ENCODE results near the gene GPI.

Gene GPI

GRCh38 chr19:34404109-34404909 is 39.3 kb downstream of the GPI start, which contains the start of gene PDCD2L:
Gene PDCD2L, plus strand, starts transcription at chr19:34404399. Its CDS starts 32 bp downstream, at chr19:34404431.
- peak; percentile 96 for DNase-seq (ENCODE audit: low spot score)

DNA sequence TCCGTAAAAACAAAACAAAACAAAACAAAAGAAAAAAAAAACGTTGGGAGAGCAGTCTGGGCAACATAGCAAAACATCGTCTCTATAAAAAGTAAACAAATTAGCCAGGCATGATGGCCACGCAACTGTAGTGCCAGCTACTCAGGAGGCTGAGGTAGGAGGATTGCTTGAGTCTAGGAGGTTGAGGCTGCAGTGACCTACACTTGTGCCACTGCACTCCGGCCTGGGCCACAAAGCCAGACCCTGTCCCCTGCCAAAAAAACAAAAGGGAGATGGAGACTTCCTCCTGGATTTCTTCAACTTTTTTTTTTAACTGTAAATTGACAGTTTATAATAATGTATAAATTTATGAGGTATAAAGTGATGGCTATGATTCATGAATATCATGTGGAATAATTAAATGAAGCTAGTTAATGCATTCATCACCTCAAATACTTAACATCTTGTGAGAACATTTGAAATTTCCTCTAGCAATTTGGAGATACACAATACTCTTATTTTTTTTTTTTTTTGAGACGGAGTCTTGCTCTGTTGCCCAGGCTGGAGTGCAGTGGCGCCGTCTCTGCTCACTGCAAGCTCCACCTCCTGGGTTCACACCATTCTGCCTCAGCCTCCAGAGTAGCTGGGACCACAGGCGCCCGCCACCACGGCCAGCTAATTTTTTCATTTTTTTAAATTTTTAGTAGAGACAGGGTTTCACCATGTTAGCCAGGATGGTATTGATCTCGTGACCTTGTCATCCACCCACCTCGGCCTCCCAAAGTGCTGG is 41.1 kb downstream of the GPI start:
- no peak for DNase-seq (ENCODE audit: low spot score)

- DNase-seq (ENCODE audit: low spot score): no peak
Measured at GRCh38 chr19:34408411-34408810, 43.4 kb downstream of the GPI start.

GRCh38 chr19:34409189-34410164 is 44.5 kb downstream of the GPI start:
- DNase-seq (ENCODE audit: low spot score): no peak

- DNase-seq (ENCODE audit: low spot score): no peak
Measured at GRCh38 chr19:34411216-34411615, 46.2 kb downstream of the GPI start.

DNA sequence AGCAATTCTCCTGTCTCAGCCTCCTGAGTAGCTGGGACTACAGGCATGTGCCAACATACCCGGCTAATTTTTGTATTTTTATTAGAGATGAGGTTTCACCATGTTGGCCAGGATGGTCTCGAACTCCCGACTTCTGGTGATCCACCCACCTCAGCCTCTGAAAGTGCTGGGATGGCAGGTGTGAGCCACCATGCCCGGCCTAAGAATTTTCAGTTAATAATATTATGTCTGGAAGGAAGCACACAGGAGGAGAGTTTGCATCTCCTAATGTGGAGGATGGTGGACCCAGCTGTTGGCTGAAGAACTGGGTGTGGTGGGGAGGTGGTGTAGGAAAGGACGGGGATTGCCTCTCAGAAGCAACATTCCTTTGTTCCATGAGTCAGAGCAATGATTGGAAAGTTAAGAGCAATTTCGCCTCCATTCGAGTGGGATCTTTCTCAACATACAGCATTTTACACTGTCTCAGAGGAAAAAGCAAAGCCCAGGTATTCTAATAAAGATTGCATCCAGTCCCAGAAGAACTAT is 51.1 kb downstream of the GPI start:
- DNase-seq (ENCODE audit: low spot score): no peak

- DNase-seq (ENCODE audit: low spot score): no peak
Measured at GRCh38 chr19:34418300-34418699, 53.3 kb downstream of the GPI start.

DNA sequence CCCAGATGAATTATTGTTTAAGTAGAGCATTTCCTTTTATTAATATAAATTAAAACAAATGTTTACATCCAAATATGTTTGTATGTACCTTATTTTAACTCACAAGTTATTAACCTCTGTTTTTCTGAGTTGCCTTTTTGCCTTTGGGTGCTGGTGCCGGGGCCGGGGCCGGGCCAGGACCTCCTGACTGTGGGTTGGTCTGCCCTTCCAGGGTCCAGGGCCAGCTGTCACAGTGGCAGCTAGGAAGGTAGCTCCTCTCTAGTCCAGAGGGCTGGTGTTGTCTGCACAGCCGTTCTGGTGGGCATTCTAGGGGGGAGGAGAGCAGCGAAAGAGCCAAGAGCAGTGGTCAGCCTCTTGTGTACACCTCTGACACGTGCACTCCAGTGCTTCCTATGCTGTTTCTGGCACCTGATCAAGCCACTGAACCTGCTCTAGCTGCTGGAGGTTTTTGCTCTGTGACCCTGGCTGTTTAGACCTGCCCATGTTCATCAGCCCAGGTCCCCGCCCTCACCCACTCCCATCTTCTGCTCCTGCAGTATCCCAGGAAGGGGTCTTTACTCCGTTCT is 61.2 kb downstream of the GPI start:
- DNase-seq (ENCODE audit: low spot score): no peak

DNA sequence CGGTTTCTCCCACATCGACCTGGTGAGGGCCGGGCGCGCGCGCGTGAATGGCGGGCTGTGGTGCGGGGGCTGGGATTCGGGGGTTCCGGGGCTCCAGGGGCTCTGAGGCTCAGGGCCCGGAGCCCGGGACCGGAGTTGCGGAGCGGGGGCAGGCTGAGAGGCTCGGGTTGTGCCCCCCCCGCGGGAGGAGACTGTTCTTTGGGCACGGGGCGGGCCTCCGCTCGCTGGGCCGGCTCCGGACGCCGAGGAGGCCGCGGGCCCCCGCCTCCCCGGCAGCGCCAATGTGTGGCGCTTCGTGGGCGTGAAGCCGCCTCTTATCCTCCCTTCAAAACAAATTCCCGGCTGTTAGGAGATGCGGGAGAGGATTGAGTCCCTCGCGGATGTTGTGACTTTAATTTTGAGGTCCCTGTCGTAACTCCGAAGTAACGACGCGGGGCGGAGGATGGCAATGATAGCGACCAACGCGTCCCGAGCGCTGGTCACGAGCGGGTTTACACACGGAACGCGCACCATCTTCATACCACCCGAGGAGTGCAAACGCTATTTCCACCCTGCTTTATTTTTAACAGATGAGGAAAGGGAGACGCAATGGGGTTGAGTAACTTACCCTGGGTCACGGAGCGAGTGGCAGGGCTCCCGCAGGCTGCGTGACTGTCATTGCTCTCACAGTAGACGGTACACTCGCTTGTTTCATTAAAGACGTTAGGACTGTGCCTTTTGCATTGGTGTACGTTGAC is 63.7 kb downstream of the GPI start:
- peak; percentile 4 for DNase-seq (ENCODE audit: low spot score)

DNA sequence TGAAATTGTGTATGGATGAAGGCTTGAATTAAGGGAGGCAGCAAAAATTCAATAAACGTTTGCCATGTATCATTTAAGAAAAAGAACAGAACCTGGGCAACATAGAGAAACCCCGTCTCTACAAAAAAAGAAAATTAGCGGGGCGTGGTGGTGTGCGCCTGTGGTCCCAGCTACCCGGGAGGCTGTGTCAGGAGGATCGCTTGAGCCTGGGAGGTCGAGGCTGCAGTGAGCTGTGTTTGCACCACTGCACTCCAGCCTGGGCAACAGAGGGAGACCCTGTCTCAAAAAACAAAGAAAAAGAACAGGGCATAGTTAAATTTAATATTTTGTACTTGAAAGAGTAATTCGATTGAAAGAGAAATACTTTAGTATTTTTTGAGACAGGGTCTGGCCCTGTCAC is 64.6 kb downstream of the GPI start:
- DNase-seq (ENCODE audit: low spot score): no peak

- no peak for DNase-seq (ENCODE audit: low spot score)
Measured at GRCh38 chr19:34430738-34431625, 66.0 kb downstream of the GPI start.

- no peak for DNase-seq (ENCODE audit: low spot score)
Measured at GRCh38 chr19:34431681-34432402, 66.8 kb downstream of the GPI start.

DNA sequence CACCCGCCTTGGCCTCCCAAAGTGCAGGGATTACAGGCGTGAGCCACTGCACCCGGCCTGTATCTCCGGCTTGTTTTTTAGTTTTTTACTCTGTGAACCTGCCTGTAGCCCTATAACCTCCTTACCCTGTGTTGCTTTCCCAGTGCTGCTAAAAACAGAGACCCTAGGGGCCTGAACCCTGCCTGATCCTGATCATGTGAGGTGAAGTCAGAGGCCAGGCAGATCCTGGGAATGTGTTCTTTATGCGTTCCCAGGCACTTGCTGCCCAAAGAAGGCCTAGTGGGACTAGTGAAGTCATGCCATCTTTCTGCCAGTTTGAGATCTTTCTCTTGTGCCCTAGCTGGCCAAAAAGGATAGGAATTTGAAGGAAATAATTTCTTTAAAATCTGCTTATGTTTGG is 67.8 kb downstream of the GPI start:
- DNase-seq (ENCODE audit: low spot score): no peak

GRCh38 chr19:34436716-34437115 is 71.7 kb downstream of the GPI start:
- DNase-seq (ENCODE audit: low spot score): no peak

DNA sequence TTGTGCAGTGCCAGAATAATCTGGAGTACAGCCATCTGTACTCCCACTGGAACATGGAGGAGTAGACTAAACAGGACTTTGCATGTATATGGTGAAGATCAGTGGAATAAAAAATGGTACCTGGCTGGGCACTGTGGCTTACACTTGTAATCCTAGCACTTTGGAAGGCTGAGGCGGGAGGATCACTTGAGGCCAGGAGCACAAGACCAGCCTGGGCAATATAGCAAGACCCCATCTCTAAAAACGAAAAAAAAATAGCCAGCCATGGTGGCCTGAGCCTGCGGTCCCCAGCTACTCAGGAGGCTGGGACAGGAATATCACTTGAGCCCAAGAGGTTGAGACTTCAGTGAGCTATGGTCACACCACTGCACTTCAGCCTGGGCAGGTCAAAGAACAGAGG is 83.2 kb downstream of the GPI start:
- DNase-seq (ENCODE audit: low spot score): no peak
